ENCODE results near the gene PNMA1. TPM values are rescaled to one million over a fixed set of nuclear protein-coding genes. Genes with fewer than 3 reads are reported as not detected.
A peak's percentile ranks its signal among the peaks of the same experiment; 100 is the strongest.

PNMA1 gene
- total and polyA plus RNA-seq, 9 of the 15 experiments (the other 6 are each of a cell fraction or from before 2014, with no cell fraction given) = 1.7 to 26.4 (median 8.7) TPM

DNA sequence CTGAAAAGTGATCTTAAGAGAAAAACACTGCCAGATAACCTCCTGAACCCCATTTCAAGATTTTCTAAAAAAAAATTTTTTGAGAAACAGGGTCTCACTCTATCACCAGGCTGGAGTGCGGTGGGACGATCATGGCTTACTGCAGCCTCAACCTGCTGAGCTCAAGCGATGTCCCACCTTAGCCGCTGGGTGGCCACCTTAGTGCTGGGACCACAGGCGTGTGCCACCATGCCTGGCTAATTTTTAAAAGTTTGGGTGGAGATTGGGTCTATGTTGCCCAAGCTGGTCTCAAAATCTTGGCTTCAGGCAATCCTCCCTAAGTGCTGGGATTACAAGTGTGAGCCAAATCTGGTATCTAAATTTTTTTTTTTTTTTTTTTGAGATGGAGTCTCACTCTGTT is 3.4 kb downstream of the PNMA1 start (continued):
- TF ChIP-seq, protein P1, sequence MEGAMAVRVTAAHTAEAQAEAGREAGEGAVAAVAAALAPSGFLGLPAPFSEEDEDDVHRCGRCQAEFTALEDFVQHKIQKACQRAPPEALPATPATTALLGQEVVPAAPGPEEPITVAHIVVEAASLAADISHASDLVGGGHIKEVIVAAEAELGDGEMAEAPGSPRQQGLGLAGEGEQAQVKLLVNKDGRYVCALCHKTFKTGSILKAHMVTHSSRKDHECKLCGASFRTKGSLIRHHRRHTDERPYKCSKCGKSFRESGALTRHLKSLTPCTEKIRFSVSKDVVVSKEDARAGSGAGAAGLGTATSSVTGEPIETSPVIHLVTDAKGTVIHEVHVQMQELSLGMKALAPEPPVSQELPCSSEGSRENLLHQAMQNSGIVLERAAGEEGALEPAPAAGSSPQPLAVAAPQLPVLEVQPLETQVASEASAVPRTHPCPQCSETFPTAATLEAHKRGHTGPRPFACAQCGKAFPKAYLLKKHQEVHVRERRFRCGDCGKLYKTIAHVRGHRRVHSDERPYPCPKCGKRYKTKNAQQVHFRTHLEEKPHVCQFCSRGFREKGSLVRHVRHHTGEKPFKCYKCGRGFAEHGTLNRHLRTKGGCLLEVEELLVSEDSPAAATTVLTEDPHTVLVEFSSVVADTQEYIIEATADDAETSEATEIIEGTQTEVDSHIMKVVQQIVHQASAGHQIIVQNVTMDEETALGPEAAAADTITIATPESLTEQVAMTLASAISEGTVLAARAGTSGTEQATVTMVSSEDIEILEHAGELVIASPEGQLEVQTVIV (CRISPR knock-in tag; IDR thresholded peaks at IDR 0.05; ENCODE audit: borderline replicate concordance) = no peak
- TF ChIP-seq ZBTB34 (CRISPR knock-in tag; IDR thresholded peaks at IDR 0.05) = no peak

- Histone ChIP-seq H3K27me3 (ENCODE audit: control insufficient read depth in 2 of 2, insufficient read depth in 2 of 2, low read length in 2 of 2) (no peaks in the 10 kb centered on the region), H4K20me1 (replicated peaks; ENCODE audit: control insufficient read depth, insufficient read depth, low read length) (no peaks in the 10 kb centered on the region; the same call in 1 of the 2 replicates), H2AFZ (ENCODE audit: low read depth, low read length) (no peak overlapping the region), H3K9ac (ENCODE audit: insufficient read depth in 1 of 2, low read depth in 2 of 2, low read length in 2 of 2) (no peak overlapping the region), H3K9me1 (ENCODE audit: control insufficient read depth, insufficient read depth, low read length) (no peaks in the 10 kb centered on the region), H3K4me2 (ENCODE audit: insufficient read depth, low read length) (no peak overlapping the region), H3K27ac (ENCODE audit: extremely low read depth, low read depth, low read length) (no peak overlapping the region), H3K36me3 (ENCODE audit: control insufficient read depth, insufficient read depth, low read length) (peaks cover 4% of the 10 kb centered on the region; the same call in 1 of the 3 replicates), H3K4me1 (replicated peaks in 1 of 2; ENCODE audit: control insufficient read depth in 2 of 2, insufficient read depth in 2 of 2, low read length in 2 of 2) (peaks cover 11 to 25% of the 10 kb centered on the region in 2 experiments; a peak in 4 of 5 replicates), H3K79me2 (ENCODE audit: control insufficient read depth, insufficient read depth, low read length) (peaks cover 23% of the 10 kb centered on the region), H3K9me3 (replicated peaks; ENCODE audit: control insufficient read depth, insufficient read depth, low read depth, low read length) (no peaks in the 10 kb centered on the region), H3K4me3 (no peak overlapping the region)
- CTCF ChIA-PET (ENCODE audit: low intra/inter-chr PET ratio) = no interaction called here
- POLR2A ChIA-PET = no interaction called here
- intact Hi-C loops (cut with micrococcal nuclease) = no loop called here
- DNase-seq (ENCODE audit: extremely low read depth in 1 of 4, low spot score in 3 of 4) (no peak), ATAC-seq (no peak), FAIRE-seq (no peak)
- in situ Hi-C loops (cut with MboI) = no loop called here
- no TSS peak for BruUV-seq (replicated peaks)
- peak; percentile 36 for TF ChIP-seq EGR1 (conservative IDR thresholded peaks at IDR 0.05)
- TF ChIP-seq E2F4 (CRISPR knock-in tag; IDR thresholded peaks at IDR 0.05; ENCODE audit: low read depth) = no peak
- WGBS (ENCODE audit: insufficient coverage, low coverage, missing lambda C conversion rate) = 81% methylated on average over 7 of the region's 8 CpGs
These were observed 4.2 kb downstream of the PNMA1 start for GRCh38 chr14:73709904-73710469.
